ENCODE data around the gene PPP2R3B.

The PPP2R3B gene

DNA sequence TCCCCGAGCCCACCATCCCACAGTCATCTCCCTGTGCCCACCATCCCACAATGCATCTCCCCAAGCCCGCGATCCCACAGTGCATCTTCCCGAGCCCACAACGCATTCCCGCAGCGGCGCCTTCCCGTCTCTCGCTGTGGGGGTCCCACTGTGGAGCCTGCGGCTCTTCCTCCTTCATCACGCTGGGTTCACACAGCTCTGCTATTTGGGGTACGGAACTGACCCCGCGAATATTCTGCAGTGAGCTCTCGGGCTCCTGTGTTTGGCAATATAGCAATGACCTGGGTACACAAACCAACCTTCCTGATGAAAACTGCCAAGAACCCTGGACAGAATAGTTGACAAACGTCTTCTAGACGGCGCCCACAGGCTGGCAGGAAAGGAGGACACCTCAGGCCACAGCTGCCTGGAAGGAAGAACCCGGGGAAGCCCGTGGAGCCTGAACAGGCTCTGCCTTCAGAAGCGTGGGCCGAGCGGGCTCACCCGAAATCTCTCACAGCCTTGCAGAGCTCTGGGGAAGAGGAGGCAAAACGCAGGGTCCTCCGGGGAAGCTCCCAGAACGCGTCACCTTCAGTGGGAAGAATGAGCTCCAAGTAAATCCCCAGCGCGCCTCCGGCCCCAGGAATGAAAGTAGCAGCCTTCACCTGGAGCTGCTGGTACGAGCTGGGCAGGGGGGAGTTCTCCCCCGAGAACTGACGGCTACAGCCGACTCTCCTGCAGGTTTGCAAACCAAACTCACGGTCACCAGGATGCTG lies 22.9 kb downstream of the PPP2R3B start:
- Histone ChIP-seq H3K27me3 (ENCODE audit: control insufficient read depth, insufficient read depth, low read length) (no peaks in the 10 kb centered on the region), H3K9ac (ENCODE audit: low read length) (no peak overlapping the region), H3K4me3 (ENCODE audit: low read length) (no peak overlapping the region), H3K9me3 (ENCODE audit: control insufficient read depth, low read length) (no peaks in the 10 kb centered on the region), H3K36me3 (ENCODE audit: control insufficient read depth, insufficient read depth, low read length) (peaks cover 5% of the 10 kb centered on the region), H3K4me1 (ENCODE audit: control insufficient read depth, insufficient read depth, low read length) (no peaks in the 10 kb centered on the region)

DNA sequence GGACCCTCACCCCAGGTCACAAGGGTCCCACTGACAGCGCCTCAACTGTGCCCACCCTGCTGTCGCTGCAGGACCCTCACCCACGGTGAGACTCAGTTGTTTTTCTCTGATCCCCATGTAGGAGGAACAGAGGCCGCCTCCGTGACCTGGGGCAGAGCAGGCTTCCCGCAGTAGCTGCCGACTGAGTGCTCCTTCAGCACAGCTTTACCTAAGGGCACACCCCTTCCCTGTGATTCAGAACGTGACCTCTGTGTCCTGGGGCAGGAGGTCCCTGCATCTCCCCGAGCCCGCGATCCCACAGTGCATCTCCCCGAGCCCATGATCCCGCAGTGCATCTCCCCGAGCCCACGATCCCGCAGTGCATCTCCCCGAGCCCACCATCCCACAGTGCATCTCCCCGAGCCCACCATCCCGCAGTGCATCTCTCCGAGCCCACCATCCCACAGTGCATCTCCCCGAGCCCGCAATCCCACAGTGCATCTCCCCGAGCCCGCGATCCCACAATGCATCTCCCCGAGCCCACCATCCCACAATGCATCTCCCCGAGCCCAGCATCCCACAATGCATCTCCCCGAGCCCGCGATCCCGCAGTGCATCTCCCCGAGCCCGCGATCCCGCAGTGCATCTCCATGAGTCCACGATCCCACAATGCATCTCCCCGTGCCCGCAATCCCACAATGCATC lies 23.6 kb downstream of the PPP2R3B start:
- no peaks in the 10 kb centered on the region for H3K27me3 ChIP-seq (ENCODE audit: control insufficient read depth, insufficient read depth, low read length)
- H3K4me3 ChIP-seq (ENCODE audit: low read length): no peak overlapping the region
- H3K9me3 ChIP-seq (ENCODE audit: control insufficient read depth, low read length): no peaks in the 10 kb centered on the region
- peaks cover 5% of the 10 kb centered on the region for H3K36me3 ChIP-seq (ENCODE audit: control insufficient read depth, insufficient read depth, low read length)
- H3K4me1 ChIP-seq (ENCODE audit: control insufficient read depth, insufficient read depth, low read length): no peaks in the 10 kb centered on the region
- H3K9ac ChIP-seq (ENCODE audit: low read length): no peak overlapping the region

DNA sequence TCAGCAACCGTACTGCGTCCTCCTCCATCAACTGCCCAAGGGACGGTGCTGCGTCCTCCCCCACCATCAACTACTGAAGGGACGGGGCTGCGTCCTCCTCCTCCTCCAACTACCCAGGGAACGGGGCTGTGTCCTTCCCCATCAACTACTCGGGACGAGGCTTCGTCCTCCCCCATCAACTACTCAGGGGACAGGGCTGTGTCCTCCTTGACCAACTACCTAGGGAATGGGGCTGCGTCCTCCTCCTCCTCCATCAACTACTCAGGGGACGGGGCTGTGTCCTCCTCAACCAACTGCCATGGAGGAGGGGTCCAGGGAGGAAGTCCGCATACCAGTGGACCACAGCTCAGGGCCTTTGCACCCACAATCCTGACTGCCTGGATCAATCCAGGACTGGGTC lies 24.4 kb downstream of the PPP2R3B start:
- Histone ChIP-seq H3K36me3 (ENCODE audit: control insufficient read depth, insufficient read depth, low read length) (peaks cover 5% of the 10 kb centered on the region), H3K4me3 (ENCODE audit: low read length) (no peak overlapping the region), H3K9ac (ENCODE audit: low read length) (no peak overlapping the region)

DNA sequence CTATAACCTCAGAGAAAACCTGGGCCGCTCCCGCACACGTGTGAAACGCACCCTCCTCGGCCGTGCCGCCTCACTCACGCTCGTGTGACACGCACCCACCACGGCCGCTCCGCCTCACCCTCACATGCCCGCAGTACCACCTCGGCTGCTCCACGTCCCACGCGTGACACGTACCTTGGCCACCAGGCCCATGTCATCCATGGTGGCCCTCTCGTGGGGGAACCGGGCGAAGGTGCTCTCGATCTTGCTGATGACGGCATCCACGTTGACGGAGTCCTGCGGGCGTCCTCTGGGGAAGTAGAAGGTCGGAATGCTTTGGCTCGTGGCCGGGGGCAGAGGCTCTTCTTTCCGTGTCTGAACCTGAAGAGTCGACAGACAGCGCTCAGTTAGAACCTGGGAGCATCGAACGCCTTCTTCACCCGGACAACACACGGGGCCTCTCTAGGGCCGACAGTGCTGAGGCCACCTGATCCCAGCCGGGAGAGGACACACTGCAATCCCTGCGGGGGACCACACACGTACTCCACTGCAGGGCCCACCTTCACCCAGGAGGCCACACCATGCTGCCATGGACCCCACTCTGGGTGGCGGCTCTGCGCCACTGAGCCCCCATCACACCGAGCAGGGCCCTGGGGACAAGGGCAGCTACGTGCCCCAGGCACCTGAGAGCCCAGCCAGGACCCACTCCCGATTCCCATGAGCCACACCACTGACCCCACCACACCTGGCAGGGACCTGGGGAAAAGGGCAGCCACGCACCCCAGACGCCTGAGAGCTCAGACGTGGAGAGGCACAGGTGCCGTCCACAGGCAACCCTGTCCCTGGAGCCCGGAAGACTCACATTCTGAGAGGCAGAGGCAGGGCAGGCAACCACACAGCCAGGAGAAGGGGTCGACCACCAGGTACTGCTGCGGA lies 25.2 kb downstream of the PPP2R3B start:
- Histone ChIP-seq H3K4me3 (ENCODE audit: low read length) (no peak overlapping the region), H3K9me3 (ENCODE audit: control insufficient read depth, low read length) (no peaks in the 10 kb centered on the region), H3K9ac (ENCODE audit: low read length) (no peak overlapping the region), H3K36me3 (ENCODE audit: control insufficient read depth, insufficient read depth, low read length) (peaks cover 5% of the 10 kb centered on the region), H3K27me3 (ENCODE audit: control insufficient read depth, insufficient read depth, low read length) (no peaks in the 10 kb centered on the region), H3K4me1 (ENCODE audit: control insufficient read depth, insufficient read depth, low read length) (no peaks in the 10 kb centered on the region)

More for the DNA sequence above, 24.4 kb downstream of the PPP2R3B start:
- no peaks in the 10 kb centered on the region for H3K27me3 ChIP-seq (ENCODE audit: control insufficient read depth, insufficient read depth, low read length)
- H3K9me3 ChIP-seq (ENCODE audit: control insufficient read depth, low read length): no peaks in the 10 kb centered on the region
- no peaks in the 10 kb centered on the region for H3K4me1 ChIP-seq (ENCODE audit: control insufficient read depth, insufficient read depth, low read length)

DNA sequence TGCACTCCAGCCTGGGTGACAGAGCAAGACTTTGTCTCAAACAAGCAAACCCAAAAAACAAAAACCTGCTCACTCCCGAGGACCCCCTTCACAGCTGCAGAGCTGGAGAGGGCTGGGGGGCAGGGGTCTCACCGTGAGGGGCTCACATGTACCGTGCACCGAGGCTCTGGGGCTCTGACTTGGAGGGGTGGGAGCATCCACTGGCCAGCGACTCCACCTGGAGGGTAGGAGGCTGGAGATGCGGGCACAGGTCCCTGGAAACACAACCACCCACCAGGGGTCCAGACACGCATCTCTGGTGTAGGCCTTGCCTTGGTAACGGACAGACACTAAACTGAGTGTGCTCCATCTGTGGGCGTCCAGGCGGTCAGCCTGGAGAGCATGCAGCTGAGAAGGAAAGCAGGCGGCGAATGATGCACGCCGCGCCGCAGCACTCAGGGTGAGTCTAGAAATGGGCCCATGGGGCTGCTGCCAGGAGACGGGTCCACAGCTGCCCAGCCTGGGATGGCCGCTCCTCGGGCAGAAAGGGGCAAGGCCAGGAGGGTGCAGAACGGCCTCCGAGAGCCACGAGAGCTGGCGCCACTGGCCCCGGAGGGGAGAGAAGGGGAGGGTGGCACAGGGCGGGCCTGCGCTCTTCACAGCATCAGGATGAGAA lies 26.1 kb downstream of the PPP2R3B start:
- H3K9me3 ChIP-seq (ENCODE audit: control insufficient read depth, low read length): no peaks in the 10 kb centered on the region
- H3K36me3 ChIP-seq (ENCODE audit: control insufficient read depth, insufficient read depth, low read length): peaks cover 5% of the 10 kb centered on the region
- no peak overlapping the region for H3K4me3 ChIP-seq (ENCODE audit: low read length)
- no peaks in the 10 kb centered on the region for H3K4me1 ChIP-seq (ENCODE audit: control insufficient read depth, insufficient read depth, low read length)
- no peak overlapping the region for H3K9ac ChIP-seq (ENCODE audit: low read length)
- no peaks in the 10 kb centered on the region for H3K27me3 ChIP-seq (ENCODE audit: control insufficient read depth, insufficient read depth, low read length)

DNA sequence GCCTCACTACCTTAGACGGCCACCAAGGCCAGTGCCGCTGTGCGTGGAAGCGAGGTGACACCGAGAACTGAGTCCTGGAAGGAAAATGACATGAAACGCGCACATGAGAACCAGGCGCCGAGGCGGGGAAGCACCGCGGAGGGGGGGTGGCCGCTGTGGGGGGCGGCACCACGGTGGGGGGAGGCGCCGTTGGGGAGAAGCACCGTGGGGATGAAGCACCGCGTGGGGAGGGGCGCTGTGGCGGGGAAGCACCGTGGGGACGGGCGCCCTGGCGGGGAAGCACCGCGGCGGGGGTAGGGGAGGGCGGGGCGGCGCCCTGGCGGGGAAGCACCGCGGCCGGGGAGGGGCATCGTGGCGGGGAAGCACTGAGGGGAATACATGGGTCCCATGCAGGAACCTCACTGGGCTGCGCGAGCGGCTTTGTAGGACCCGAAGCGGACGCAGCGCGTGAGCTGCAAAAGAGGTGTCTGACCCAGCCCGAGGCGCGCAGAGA lies 28.0 kb downstream of the PPP2R3B start:
- Histone ChIP-seq H3K9ac (ENCODE audit: low read length) (no peak overlapping the region), H3K36me3 (ENCODE audit: control insufficient read depth, insufficient read depth, low read length) (peaks cover 5% of the 10 kb centered on the region), H3K27me3 (ENCODE audit: control insufficient read depth, insufficient read depth, low read length) (no peaks in the 10 kb centered on the region), H3K4me3 (ENCODE audit: low read length) (no peak overlapping the region), H3K9me3 (ENCODE audit: control insufficient read depth, low read length) (no peaks in the 10 kb centered on the region), H3K4me1 (ENCODE audit: control insufficient read depth, insufficient read depth, low read length) (no peaks in the 10 kb centered on the region)

DNA sequence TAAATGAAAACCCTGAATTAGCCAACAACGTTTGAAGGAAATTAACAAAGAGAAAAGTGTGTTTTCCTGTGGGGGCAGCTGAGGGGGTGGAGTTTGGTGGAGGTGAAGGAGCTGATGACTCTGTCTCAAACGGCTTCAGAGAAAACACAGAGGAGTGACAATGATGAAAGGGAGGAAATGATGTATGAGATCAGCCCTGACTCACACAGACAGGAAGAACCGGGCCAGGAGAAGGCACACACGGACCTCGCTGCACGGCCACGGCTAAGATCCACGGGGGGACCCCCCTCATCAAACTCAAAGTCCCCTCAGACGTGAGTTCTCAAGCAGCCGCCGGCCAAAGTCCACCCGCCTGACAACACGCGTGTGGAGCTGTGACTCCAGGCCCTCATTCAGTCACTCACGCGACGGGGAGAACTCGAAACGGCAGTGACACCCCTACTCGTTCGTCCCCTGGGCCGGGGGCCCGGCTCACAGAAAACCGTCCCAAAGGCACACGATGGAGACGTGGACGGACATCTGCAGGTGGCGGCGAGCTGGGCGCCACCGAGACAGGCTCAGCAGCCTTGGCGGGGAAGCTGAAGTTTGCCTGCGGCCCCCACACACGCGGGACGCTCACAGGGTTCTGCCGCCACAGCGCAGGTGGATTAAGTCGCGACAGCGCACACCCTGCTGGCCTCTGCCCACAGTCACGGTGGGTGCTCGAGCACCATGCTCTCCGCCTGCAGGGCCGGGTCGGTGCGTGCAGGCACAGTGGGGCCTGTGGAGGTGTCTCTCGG lies 28.8 kb downstream of the PPP2R3B start:
- peaks cover 5% of the 10 kb centered on the region for H3K36me3 ChIP-seq (ENCODE audit: control insufficient read depth, insufficient read depth, low read length)
- H3K4me1 ChIP-seq (ENCODE audit: control insufficient read depth, insufficient read depth, low read length): no peaks in the 10 kb centered on the region
- H3K27me3 ChIP-seq (ENCODE audit: control insufficient read depth, insufficient read depth, low read length): no peaks in the 10 kb centered on the region
- H3K9ac ChIP-seq (ENCODE audit: low read length): no peak overlapping the region
- no peak overlapping the region for H3K4me3 ChIP-seq (ENCODE audit: low read length)
- no peaks in the 10 kb centered on the region for H3K9me3 ChIP-seq (ENCODE audit: control insufficient read depth, low read length)

DNA sequence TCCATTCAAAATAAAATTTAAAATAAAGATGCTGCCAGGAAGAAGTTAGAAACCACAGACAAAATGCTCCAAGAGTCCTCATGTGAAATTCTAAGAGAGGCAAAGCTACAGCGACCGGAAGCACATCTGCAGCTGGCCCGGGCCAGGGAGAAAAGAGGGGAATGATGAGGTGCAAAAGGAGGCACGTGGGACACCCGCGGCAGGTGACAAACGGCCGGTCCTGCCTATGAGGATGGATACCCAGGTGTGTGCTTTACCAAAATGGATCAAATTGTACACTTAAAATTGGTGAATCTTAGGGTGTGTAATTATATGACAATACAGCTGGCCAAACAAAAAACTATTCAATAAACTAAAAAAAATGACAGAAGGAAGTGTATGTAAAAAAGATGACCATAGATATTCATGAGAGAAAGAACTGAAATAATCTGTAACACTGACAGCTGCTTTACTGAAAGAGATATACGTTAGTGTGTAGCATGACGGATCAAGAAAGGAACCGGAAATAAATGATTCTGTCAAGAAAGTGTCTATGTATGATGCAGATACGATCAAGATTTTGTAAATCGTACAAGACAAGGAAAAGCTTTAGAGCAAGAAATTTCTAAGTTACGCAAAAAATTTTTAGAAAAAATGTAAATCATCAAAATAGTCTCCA lies 29.5 kb downstream of the PPP2R3B start:
- Histone ChIP-seq H3K9me3 (ENCODE audit: control insufficient read depth, low read length) (no peaks in the 10 kb centered on the region), H3K4me3 (ENCODE audit: low read length) (no peak overlapping the region), H3K4me1 (ENCODE audit: control insufficient read depth, insufficient read depth, low read length) (no peaks in the 10 kb centered on the region), H3K9ac (ENCODE audit: low read length) (no peak overlapping the region), H3K27me3 (ENCODE audit: control insufficient read depth, insufficient read depth, low read length) (no peaks in the 10 kb centered on the region), H3K36me3 (ENCODE audit: control insufficient read depth, insufficient read depth, low read length) (peaks cover 5% of the 10 kb centered on the region)

DNA sequence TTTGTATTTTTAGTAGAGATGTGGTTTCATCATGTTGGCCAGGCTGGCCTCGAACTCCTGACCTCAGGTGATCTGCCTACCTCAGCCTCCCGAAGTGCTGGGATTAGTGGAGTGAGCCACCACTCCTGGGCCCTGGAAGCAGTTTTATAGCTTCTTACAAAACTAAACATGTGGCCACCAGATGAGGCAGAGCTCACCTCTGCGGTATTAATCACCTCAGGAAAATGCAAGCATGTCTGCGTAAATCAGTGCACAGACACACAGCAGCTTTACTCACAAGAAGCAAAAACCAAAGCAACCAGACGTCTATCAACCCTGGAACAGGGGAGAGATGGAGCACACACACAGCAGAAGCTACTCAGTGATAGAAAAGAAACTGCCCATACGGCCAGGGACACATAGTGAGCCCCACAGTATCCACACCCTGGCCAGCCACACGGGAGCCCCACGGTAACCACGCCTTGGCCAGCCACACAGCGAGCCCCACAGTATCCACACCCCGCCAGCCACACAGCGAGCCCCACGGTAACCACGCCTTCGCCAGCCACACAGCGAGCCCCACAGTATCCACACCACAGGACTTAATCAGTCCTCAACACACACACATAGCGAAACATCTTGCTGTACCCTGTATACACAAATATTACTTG lies 30.2 kb downstream of the PPP2R3B start:
- no peak overlapping the region for H3K4me3 ChIP-seq (ENCODE audit: low read length)
- no peaks in the 10 kb centered on the region for H3K4me1 ChIP-seq (ENCODE audit: control insufficient read depth, insufficient read depth, low read length)
- H3K9me3 ChIP-seq (ENCODE audit: control insufficient read depth, low read length): no peaks in the 10 kb centered on the region
- H3K9ac ChIP-seq (ENCODE audit: low read length): no peak overlapping the region
- peaks cover 5% of the 10 kb centered on the region for H3K36me3 ChIP-seq (ENCODE audit: control insufficient read depth, insufficient read depth, low read length)
- no peaks in the 10 kb centered on the region for H3K27me3 ChIP-seq (ENCODE audit: control insufficient read depth, insufficient read depth, low read length)

DNA sequence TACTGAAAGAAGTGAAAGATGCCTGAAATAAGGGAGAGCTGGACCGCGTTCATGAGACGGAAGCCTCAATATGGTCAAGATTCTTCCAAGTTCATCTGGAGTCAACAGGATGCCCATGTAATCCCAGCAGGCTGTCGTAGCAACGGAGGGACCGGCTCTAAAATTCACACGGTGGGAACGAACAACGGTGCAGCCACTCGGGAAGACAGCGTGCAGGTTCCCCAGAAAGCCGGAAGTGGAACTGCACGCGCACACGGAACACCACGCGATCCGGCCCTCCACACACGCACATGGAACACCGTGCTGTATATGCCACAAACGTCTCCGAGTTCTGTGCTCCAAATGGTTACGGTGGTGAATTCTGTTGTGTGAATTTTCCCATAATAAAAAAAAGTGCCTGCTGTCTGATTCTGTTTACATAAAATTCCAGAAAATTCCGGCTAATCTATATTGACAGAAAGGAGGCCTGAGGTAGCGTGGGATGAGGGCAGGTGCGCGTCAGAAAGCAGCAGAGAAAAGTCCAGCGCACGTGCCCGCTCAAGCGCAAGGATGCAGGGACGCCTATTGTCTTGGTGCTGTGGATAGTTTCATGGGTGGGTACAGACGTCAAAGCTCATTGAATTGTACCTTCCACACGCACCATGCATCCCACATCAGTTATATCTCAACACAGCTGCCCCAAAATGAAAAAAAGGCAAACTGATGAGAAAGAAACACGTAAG lies 31.2 kb downstream of the PPP2R3B start:
- Histone ChIP-seq H3K4me3 (ENCODE audit: low read length) (no peak overlapping the region), H3K9ac (ENCODE audit: low read length) (no peak overlapping the region), H3K27me3 (ENCODE audit: control insufficient read depth, insufficient read depth, low read length) (no peaks in the 10 kb centered on the region), H3K4me1 (ENCODE audit: control insufficient read depth, insufficient read depth, low read length) (no peaks in the 10 kb centered on the region), H3K36me3 (ENCODE audit: control insufficient read depth, insufficient read depth, low read length) (peaks cover 5% of the 10 kb centered on the region), H3K9me3 (ENCODE audit: control insufficient read depth, low read length) (no peaks in the 10 kb centered on the region)
